B cell (primary cell): ENCODE measurements around the gene VPS13D. TPM values are rescaled to one million over a fixed set of nuclear protein-coding genes. Genes with fewer than 3 reads are reported as not detected.
A peak's percentile ranks its signal among the peaks of the same experiment; 100 is the strongest.

Experiments
- ATAC-seq: fragments of 200-7000 bp; cut with Tn5 transposase; one replicate; pipeline ENCODE4 v1.10.0; 2021; ENCODE audit warnings: low read depth, mild to moderate bottlenecking, moderate number of reproducible peaks, moderate library complexity
- CTCF ChIA-PET: fragments of 350-600 bp; sonication (Branson Sonifier 250); formaldehyde crosslinking; loops from one replicate; lab custom pipeline; 2021; ENCODE audit warnings: antibody characterized with exemption, inconsistent platforms; lab: Charles Lee
- POLR2A ChIA-PET: fragments of 350-600 bp; sonication (Branson Sonifier 250); formaldehyde crosslinking; loops from one replicate; lab custom pipeline; 2021; ENCODE audit warnings: antibody characterized with exemption; lab: Charles Lee
- DNase-seq: peaks from one replicate; pipeline ENCODE4 v3.0.0; 2013
- H2AFZ ChIP-seq: 2 replicates; pipeline ENCODE4 v1.6.1; 2012; ENCODE audit warnings: mild to moderate bottlenecking, low read depth, low read length; ENCODE audit not compliant: insufficient read depth, poor library complexity, severe bottlenecking
- H3K27ac ChIP-seq, 2 donors: 1 replicate in 1 of 2; 2 replicates in 1 of 2; pipeline ENCODE4 v1.5.1; 2012 to 2013; ENCODE audit warnings: low read length in 2 of 2, mild to moderate bottlenecking in 2 of 2, moderate library complexity in 1 of 2
- H3K27me3 ChIP-seq, 4 experiments: fragments of 200-600 bp in 1 of 4; sonication (generic) in 1 of 4; replicated peaks in 1 of 4; 1 replicate in 2 of 4; 2 replicates in 2 of 4; pipeline versions ENCODE4 v1.6.1 to v1.7.0; 2013 to 2016; ENCODE audit warnings: low read length in 3 of 4, mild to moderate bottlenecking in 2 of 4, mixed read lengths in 1 of 4, moderate library complexity in 1 of 4; ENCODE audit not compliant: insufficient read depth in 4 of 4, control insufficient read depth in 3 of 4; ENCODE audit errors: control extremely low read depth in 1 of 4
- H3K36me3 ChIP-seq, 2 experiments: replicated peaks in 1 of 2; 1 replicate in 1 of 2; 2 replicates in 1 of 2; pipeline versions ENCODE4 v1.6.1 to v1.7.1; 2013; ENCODE audit warnings: low read length in 1 of 2; ENCODE audit not compliant: insufficient read depth in 2 of 2, control insufficient read depth in 1 of 2; ENCODE audit errors: control extremely low read depth in 1 of 2, extremely low read depth in 1 of 2
- H3K4me1 ChIP-seq, 2 donors: fragments of 200-600 bp in 1 of 2; sonication (generic) in 1 of 2; 1 replicate in 1 of 2; 2 replicates in 1 of 2; pipeline versions ENCODE4 v1.5.1 to v1.6.1; 2013 to 2017; ENCODE audit warnings: low read length in 2 of 2; ENCODE audit not compliant: control insufficient read depth in 2 of 2, insufficient read depth in 2 of 2
- H3K4me2 ChIP-seq: replicated peaks from 2 replicates; pipeline ENCODE3; 2012; ENCODE audit warnings: mild to moderate bottlenecking, low read depth, low read length; ENCODE audit not compliant: poor library complexity, severe bottlenecking
- H3K4me3 ChIP-seq, 5 experiments: fragments of 200-600 bp in 1 of 5; sonication (generic) in 1 of 5; 1 replicate in 3 of 5; 2 replicates in 2 of 5; pipeline versions ENCODE4 v1.5.1 to v1.7.0; 2011 to 2016; ENCODE audit warnings: low read length in 4 of 5, mild to moderate bottlenecking in 4 of 5, low read depth in 2 of 5, control low read depth in 1 of 5, moderate library complexity in 1 of 5; ENCODE audit not compliant: insufficient read depth in 1 of 5; ENCODE audit errors: control extremely low read depth in 1 of 5, extremely low read depth in 1 of 5
- H3K79me2 ChIP-seq: fragments of 200-600 bp; sonication (generic); one replicate; pipeline ENCODE4 v1.6.0; 2016; ENCODE audit warnings: low read length; ENCODE audit not compliant: control insufficient read depth, insufficient read depth
- H3K9ac ChIP-seq: fragments of 200-600 bp; sonication (generic); 2 replicates; pipeline ENCODE4 v1.6.1; 2017; ENCODE audit warnings: mild to moderate bottlenecking, low read length, moderate library complexity
- H3K9me3 ChIP-seq, 3 donors: one replicate each; pipeline versions ENCODE4 v1.6.1 to v1.7.1; 2013; ENCODE audit warnings: low read length in 2 of 3; ENCODE audit not compliant: control insufficient read depth in 2 of 3, insufficient read depth in 1 of 3; ENCODE audit errors: control extremely low read depth in 1 of 3
- H4K20me1 ChIP-seq: 2 replicates; pipeline ENCODE4 v1.6.0; 2012; ENCODE audit warnings: mild to moderate bottlenecking, low read length; ENCODE audit not compliant: insufficient read depth, control insufficient read depth, poor library complexity, severe bottlenecking
- H3K27ac Mint-ChIP-seq: one replicate; pipeline ENCODE4 v1.8.0; 2021; ENCODE audit warnings: mixed read lengths
- H3K27me3 Mint-ChIP-seq: one replicate; pipeline ENCODE4 v1.8.0; 2021; ENCODE audit warnings: mixed read lengths
- H3K4me1 Mint-ChIP-seq: one replicate; pipeline ENCODE4 v1.8.0; 2021; ENCODE audit warnings: mixed read lengths
- H3K4me3 Mint-ChIP-seq: one replicate; pipeline ENCODE4 v1.8.0; 2021; ENCODE audit warnings: mixed read lengths
- H3K9me3 Mint-ChIP-seq: one replicate; pipeline ENCODE4 v1.8.0; 2022; ENCODE audit warnings: mixed read lengths; ENCODE audit not compliant: insufficient read depth
- CTCF ChIP-seq: fragments of 200-600 bp; IDR thresholded peaks from one replicate; pipeline ENCODE4 v1.8.0; 2022; ENCODE audit warnings: antibody characterized with exemption, mild to moderate bottlenecking
- EZH2 ChIP-seq: IDR thresholded peaks from 2 replicates; pipeline ENCODE4 v1.6.1; 2012; ENCODE audit warnings: borderline replicate concordance, low read depth, mild to moderate bottlenecking, moderate library complexity, low read length; ENCODE audit not compliant: insufficient read depth, poor library complexity, severe bottlenecking
- WGBS: methylation state at CpG from one replicate; pipeline ENCODE4 v1.1.5; 2013; ENCODE audit warnings: missing lambda C conversion rate; ENCODE audit not compliant: insufficient coverage; 5-methylcytosine and 5-hydroxymethylcytosine counted together
- intact Hi-C: fragments of 100-400 bp; cut with micrococcal nuclease; formaldehyde crosslinking; loops from one replicate; pipeline ENCODE4 v1.10.0; 2022
- polyA plus RNA-seq: library from polyadenylated mRNA; depleted of rRNA; stranded (reverse); fragments of >200 nt; gene quantifications from 2 replicates; pipeline ENCODE4 v1.2.3, GENCODE V29; 2012
- total RNA-seq, 2 donors: library from RNA; stranded (reverse); fragments of 120-200 nt in 1 of 2; gene quantifications; 1 replicate in 1 of 2; 2 replicates in 1 of 2; pipeline versions ENCODE4 v1.2.3 to v1.2.4, GENCODE V29; 2013 to 2022

Gene VPS13D
- total and polyA plus RNA-seq, 2 donors (not counting 1 experiment from before 2014, with no cell fraction given), result 29.9 to 104 TPM

GRCh38 chr1:12343823-12344487, 114.1 kb downstream of the VPS13D start:
- TF ChIP-seq EZH2 (no peak), CTCF (no peak)
- Mint-ChIP-seq H3K9me3 (no peaks in the 10 kb centered on the region), H3K4me3 (no peak overlapping the region), H3K4me1 (peaks cover 44% of the 10 kb centered on the region), H3K27ac (peak overlapping the region; percentile 96), H3K27me3 (no peaks in the 10 kb centered on the region)
- peaks cover 2 to 29% of the 10 kb centered on the region in 2 experiments for H3K36me3 ChIP-seq
- ATAC-seq, result no peak
- H3K27ac ChIP-seq, result peak overlapping the region; percentile 49 to 79
- no peak for DNase-seq
- H3K4me3 ChIP-seq, result no peak overlapping the region
- peak overlapping the region; percentile 74 for H3K4me2 ChIP-seq
- intact Hi-C loops, result no loop called here
- ChIA-PET CTCF (interaction anchor here (0.9 kb wide), 1 partner anchor 276 kb away, joined by 7 read pairs; no protein-coding TSS in a partner anchor), POLR2A (no interaction called here)
- no peaks in the 10 kb centered on the region for H3K9me3 ChIP-seq
- WGBS, result no CpG with 5 or more reads among the region's 2 CpGs
- H3K79me2 ChIP-seq, result no peaks in the 10 kb centered on the region
- no peak overlapping the region for H2AFZ ChIP-seq
- H3K9ac ChIP-seq, result no peak overlapping the region
- peaks cover 22 to 26% of the 10 kb centered on the region in 2 donors for H3K4me1 ChIP-seq
- no peaks in the 10 kb centered on the region for H4K20me1 ChIP-seq
- no peaks in the 10 kb centered on the region for H3K27me3 ChIP-seq
